Osteoblast (primary cell): ENCODE results near the gene CCDC178. TPM values are rescaled to one million over a fixed set of nuclear protein-coding genes. Genes with fewer than 3 reads are reported as not detected.

Experiments used
- DNase-seq: peaks from one replicate; pipeline ENCODE4 v3.0.0; 2011; ENCODE audit warnings: low spot score, mixed read lengths; ENCODE audit not compliant: insufficient read length; ENCODE audit errors: missing footprints
- H2AFZ ChIP-seq: 2 replicates; pipeline ENCODE4 v1.6.0; 2011; ENCODE audit warnings: mild to moderate bottlenecking, low read length
- H3K27ac ChIP-seq: 2 replicates; pipeline ENCODE4 v1.5.1; 2011; ENCODE audit warnings: mild to moderate bottlenecking, low read depth, low read length, moderate library complexity
- H3K27me3 ChIP-seq: 2 replicates; pipeline ENCODE4 v1.6.0; 2012; ENCODE audit warnings: mild to moderate bottlenecking, control low read depth, inconsistent platforms, low read length, moderate library complexity; ENCODE audit not compliant: insufficient read depth
- H3K36me3 ChIP-seq: 2 replicates; pipeline ENCODE4 v1.5.1; 2011; ENCODE audit warnings: mild to moderate bottlenecking, low read length, control low read depth, moderate library complexity; ENCODE audit not compliant: insufficient read depth
- H3K4me1 ChIP-seq: 2 replicates; pipeline ENCODE4 v1.5.1; 2011; ENCODE audit warnings: mild to moderate bottlenecking, low read length, control low read depth, moderate library complexity; ENCODE audit not compliant: insufficient read depth
- H3K4me2 ChIP-seq: 2 replicates; pipeline ENCODE4 v1.6.0; 2011; ENCODE audit warnings: mild to moderate bottlenecking, low read length; ENCODE audit not compliant: insufficient read depth
- H3K4me3 ChIP-seq: fragments of 200-600 bp; sonication (generic); 3 replicates; pipeline ENCODE4 v1.5.1; 2012; ENCODE audit warnings: mild to moderate bottlenecking, low read length, inconsistent platforms; ENCODE audit not compliant: insufficient read depth
- H3K79me2 ChIP-seq: 2 replicates; pipeline ENCODE4 v1.6.0; 2012; ENCODE audit warnings: mild to moderate bottlenecking, low read length, control low read depth, inconsistent platforms; ENCODE audit not compliant: insufficient read depth
- H3K9me3 ChIP-seq: 2 replicates; pipeline ENCODE4 v1.5.1; 2011; ENCODE audit warnings: low read depth, low read length, control low read depth
- H4K20me1 ChIP-seq: 2 replicates; pipeline ENCODE4 v1.6.0; 2012; ENCODE audit warnings: mild to moderate bottlenecking, low read length, control low read depth; ENCODE audit not compliant: insufficient read depth
- CTCF ChIP-seq: IDR thresholded peaks from 2 replicates; pipeline ENCODE4 v1.5.1; 2011; ENCODE audit warnings: mild to moderate bottlenecking, low read depth, low read length, moderate library complexity; ENCODE audit errors: extremely low read depth
- total RNA-seq: library from RNA; depleted of rRNA; stranded (reverse); fragments of >200 nt; gene quantifications from 2 replicates; pipeline ENCODE4 v1.2.3, GENCODE V29; 2012

The CCDC178 gene
- total RNA-seq, 1 donor: not detected

GRCh38 chr18:32893915-32894314, 546.6 kb downstream of the CCDC178 start:
- H3K79me2 ChIP-seq: no peaks in the 10 kb centered on the region
- peaks cover 3% of the 10 kb centered on the region for H3K9me3 ChIP-seq
- H3K27ac ChIP-seq: no peak overlapping the region
- no peaks in the 10 kb centered on the region for H4K20me1 ChIP-seq
- H3K4me2 ChIP-seq: no peak overlapping the region
- no peaks in the 10 kb centered on the region for H3K36me3 ChIP-seq
- no peaks in the 10 kb centered on the region for H3K4me1 ChIP-seq
- no peak for DNase-seq
- no peak overlapping the region for H3K4me3 ChIP-seq
- peak; percentile 24 for TF ChIP-seq CTCF
- H3K27me3 ChIP-seq: no peaks in the 10 kb centered on the region
- no peak overlapping the region for H2AFZ ChIP-seq

- H4K20me1 ChIP-seq: no peaks in the 10 kb centered on the region
- H3K4me1 ChIP-seq: no peaks in the 10 kb centered on the region
- H3K27ac ChIP-seq: no peak overlapping the region
- H3K9me3 ChIP-seq: no peaks in the 10 kb centered on the region
- H3K27me3 ChIP-seq: no peaks in the 10 kb centered on the region
- TF ChIP-seq CTCF: no peak
- no peak overlapping the region for H3K4me2 ChIP-seq
- no peak overlapping the region for H2AFZ ChIP-seq
- no peak overlapping the region for H3K4me3 ChIP-seq
- no peaks in the 10 kb centered on the region for H3K36me3 ChIP-seq
- DNase-seq: no peak
- H3K79me2 ChIP-seq: no peaks in the 10 kb centered on the region
Observed at GRCh38 chr18:32891797-32892196, 548.7 kb downstream of the CCDC178 start.

- no peak overlapping the region for H3K27ac ChIP-seq
- TF ChIP-seq CTCF: no peak
- no peak overlapping the region for H3K4me3 ChIP-seq
- no peaks in the 10 kb centered on the region for H3K36me3 ChIP-seq
- DNase-seq: no peak
- H3K4me1 ChIP-seq: no peaks in the 10 kb centered on the region
- H3K4me2 ChIP-seq: no peak overlapping the region
- no peaks in the 10 kb centered on the region for H3K9me3 ChIP-seq
- H3K79me2 ChIP-seq: no peaks in the 10 kb centered on the region
- no peaks in the 10 kb centered on the region for H4K20me1 ChIP-seq
- H2AFZ ChIP-seq: no peak overlapping the region
- H3K27me3 ChIP-seq: no peaks in the 10 kb centered on the region
Observed at GRCh38 chr18:32891130-32891529, 549.4 kb downstream of the CCDC178 start.

GRCh38 chr18:32889615-32890593, 550.6 kb downstream of the CCDC178 start:
- Histone ChIP-seq H2AFZ (no peak overlapping the region), H3K27me3 (no peaks in the 10 kb centered on the region), H3K4me1 (no peaks in the 10 kb centered on the region), H3K27ac (no peak overlapping the region), H3K9me3 (no peaks in the 10 kb centered on the region), H3K79me2 (no peaks in the 10 kb centered on the region), H3K4me3 (no peak overlapping the region), H3K36me3 (no peaks in the 10 kb centered on the region), H3K4me2 (no peak overlapping the region), H4K20me1 (no peaks in the 10 kb centered on the region)
- DNase-seq: no peak
- no peak for TF ChIP-seq CTCF
